Fibroblast of lung (primary cell): ENCODE data around the gene C5orf63.

Experiments
- EZH2 ChIP-seq: IDR thresholded peaks from 2 replicates; pipeline ENCODE4 v1.5.1; 2012; ENCODE audit warnings: low read length, control low read depth, mild to moderate bottlenecking; ENCODE audit errors: missing control alignments
- TF ChIP-seq, protein P1 (sequence below), 2 donors: IDR thresholded peaks in 1 of 2; conservative IDR thresholded peaks in 1 of 2; 1 replicate in 1 of 2; 2 replicates in 1 of 2; pipeline ENCODE4 v1.5.1; 2011 to 2012; ENCODE audit warnings: low read length in 2 of 2, control low read depth in 1 of 2, inconsistent platforms in 1 of 2, low read depth in 1 of 2, mild to moderate bottlenecking in 1 of 2

- TF ChIP-seq, protein P1, sequence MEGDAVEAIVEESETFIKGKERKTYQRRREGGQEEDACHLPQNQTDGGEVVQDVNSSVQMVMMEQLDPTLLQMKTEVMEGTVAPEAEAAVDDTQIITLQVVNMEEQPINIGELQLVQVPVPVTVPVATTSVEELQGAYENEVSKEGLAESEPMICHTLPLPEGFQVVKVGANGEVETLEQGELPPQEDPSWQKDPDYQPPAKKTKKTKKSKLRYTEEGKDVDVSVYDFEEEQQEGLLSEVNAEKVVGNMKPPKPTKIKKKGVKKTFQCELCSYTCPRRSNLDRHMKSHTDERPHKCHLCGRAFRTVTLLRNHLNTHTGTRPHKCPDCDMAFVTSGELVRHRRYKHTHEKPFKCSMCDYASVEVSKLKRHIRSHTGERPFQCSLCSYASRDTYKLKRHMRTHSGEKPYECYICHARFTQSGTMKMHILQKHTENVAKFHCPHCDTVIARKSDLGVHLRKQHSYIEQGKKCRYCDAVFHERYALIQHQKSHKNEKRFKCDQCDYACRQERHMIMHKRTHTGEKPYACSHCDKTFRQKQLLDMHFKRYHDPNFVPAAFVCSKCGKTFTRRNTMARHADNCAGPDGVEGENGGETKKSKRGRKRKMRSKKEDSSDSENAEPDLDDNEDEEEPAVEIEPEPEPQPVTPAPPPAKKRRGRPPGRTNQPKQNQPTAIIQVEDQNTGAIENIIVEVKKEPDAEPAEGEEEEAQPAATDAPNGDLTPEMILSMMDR (conservative IDR thresholded peaks at IDR 0.05 in 1 of 2, IDR thresholded peaks at IDR 0.05 in 1 of 2; ENCODE audit: low read depth in 1 of 2, low read length in 2 of 2) = no peak
- TF ChIP-seq EZH2 = no peak
Measured at GRCh38 chr5:127009784-127010183, 63.5 kb downstream of the C5orf63 start.
